Fibroblast of the aortic adventitia (primary cell): ENCODE results near the gene NEAT1. TPM values are rescaled to one million over a fixed set of nuclear protein-coding genes. Genes with fewer than 3 reads are reported as not detected.

Experiments
- DNase-seq: peaks from one replicate; pipeline ENCODE4 v3.0.0-alpha.2; 2010; ENCODE audit warnings: low read depth
- H3K4me3 ChIP-seq: 2 replicates; pipeline ENCODE4 v1.5.1; 2011; ENCODE audit warnings: low read depth, mild to moderate bottlenecking, control low read depth, low read length, moderate library complexity
- total RNA-seq: library from RNA; depleted of rRNA; stranded (reverse); fragments of >200 nt; gene quantifications from 2 replicates; pipeline ENCODE4 v1.2.3, GENCODE V29; 2012; ENCODE audit warnings: low replicate concordance
- TF ChIP-seq, protein P1 (sequence below): IDR thresholded peaks from 2 replicates; pipeline ENCODE4 v1.5.1; 2011; ENCODE audit warnings: mild to moderate bottlenecking, low read length, control low read depth, inconsistent platforms; ENCODE audit not compliant: insufficient read depth

NEAT1 gene
- total RNA-seq, 1 donor, result 527 TPM

- peak; percentile 79 for DNase-seq
- TF ChIP-seq, protein P1, sequence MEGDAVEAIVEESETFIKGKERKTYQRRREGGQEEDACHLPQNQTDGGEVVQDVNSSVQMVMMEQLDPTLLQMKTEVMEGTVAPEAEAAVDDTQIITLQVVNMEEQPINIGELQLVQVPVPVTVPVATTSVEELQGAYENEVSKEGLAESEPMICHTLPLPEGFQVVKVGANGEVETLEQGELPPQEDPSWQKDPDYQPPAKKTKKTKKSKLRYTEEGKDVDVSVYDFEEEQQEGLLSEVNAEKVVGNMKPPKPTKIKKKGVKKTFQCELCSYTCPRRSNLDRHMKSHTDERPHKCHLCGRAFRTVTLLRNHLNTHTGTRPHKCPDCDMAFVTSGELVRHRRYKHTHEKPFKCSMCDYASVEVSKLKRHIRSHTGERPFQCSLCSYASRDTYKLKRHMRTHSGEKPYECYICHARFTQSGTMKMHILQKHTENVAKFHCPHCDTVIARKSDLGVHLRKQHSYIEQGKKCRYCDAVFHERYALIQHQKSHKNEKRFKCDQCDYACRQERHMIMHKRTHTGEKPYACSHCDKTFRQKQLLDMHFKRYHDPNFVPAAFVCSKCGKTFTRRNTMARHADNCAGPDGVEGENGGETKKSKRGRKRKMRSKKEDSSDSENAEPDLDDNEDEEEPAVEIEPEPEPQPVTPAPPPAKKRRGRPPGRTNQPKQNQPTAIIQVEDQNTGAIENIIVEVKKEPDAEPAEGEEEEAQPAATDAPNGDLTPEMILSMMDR, result peak; percentile 94
- H3K4me3 ChIP-seq, result peak overlapping the region; percentile 64
Measured at GRCh38 chr11:65416341-65416824, 6.2 kb upstream of the NEAT1 start.

GRCh38 chr11:65416841-65417701 lies 5.5 kb upstream of the NEAT1 start:
- TF ChIP-seq, protein P1, result no peak
- peak; percentile 24 for DNase-seq
- H3K4me3 ChIP-seq, result peak overlapping the region; percentile 64

DNA sequence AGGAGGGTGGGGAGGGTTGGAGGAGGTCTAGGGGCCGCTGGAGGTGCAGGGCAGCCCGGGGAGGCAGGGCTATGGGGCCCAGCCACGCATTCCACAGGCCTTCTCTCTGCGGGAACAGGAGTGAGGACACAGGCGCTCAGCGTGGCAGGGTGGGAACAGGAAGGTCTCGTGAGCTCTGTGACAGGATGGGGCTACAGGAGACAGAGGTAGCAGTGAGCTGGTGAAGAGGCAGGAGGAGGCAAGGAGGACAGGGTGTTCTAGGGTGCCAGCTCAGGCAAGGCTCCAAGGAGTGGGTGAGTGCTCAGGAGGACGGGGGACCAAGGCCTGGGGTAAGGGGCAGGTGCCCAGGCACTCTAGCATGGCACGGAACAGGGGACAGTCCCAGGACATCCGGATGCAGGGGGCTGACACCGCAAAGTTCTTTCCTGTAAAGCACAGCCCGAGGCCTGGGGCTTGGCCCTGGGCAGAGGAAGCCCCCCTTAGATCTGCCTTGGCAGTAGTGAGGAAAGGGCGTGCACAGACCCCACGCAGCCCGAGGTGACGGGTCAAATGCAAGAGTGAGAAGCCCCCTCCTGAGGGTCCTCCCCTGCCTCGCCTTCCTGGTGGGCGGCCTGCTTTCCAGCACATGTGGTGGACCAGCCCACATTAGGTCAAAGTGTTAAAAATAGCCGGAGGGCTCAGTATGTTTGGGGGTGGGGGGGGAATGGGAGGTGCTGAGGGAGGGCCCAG lies 4.7 kb upstream of the NEAT1 start:
- peak overlapping the region; percentile 64 for H3K4me3 ChIP-seq
- TF ChIP-seq, protein P1, result no peak
- peak; percentile 61 for DNase-seq

GRCh38 chr11:65418431-65418680 lies 4.2 kb upstream of the NEAT1 start:
- H3K4me3 ChIP-seq, result peak overlapping the region; percentile 57
- DNase-seq, result no peak
- TF ChIP-seq, protein P1, result no peak

- peak overlapping the region; percentile 57 for H3K4me3 ChIP-seq
- TF ChIP-seq, protein P1, result no peak
- peak; percentile 97 for DNase-seq
Measured at GRCh38 chr11:65418681-65419459, 3.7 kb upstream of the NEAT1 start.

DNA sequence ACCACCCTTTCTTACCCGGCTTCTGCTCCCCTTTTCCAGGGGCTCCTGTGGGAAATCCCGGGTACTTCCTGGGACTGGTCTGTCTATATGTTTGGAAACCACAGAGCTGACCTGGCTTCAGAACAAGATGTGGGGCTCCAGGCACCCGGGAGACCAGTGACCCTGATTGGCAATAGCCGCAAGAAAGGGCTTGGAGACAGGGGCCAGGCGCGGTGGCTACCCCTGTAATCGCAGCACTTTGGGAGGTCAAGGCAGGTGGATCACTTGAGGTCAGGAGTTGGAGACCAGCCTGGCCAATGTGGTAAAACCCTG lies 3.2 kb upstream of the NEAT1 start:
- TF ChIP-seq, protein P1, result no peak
- no peak for DNase-seq
- peak overlapping the region; percentile 47 for H3K4me3 ChIP-seq
